Measurements from ENCODE around the gene WDR26.

Gene WDR26

DNA sequence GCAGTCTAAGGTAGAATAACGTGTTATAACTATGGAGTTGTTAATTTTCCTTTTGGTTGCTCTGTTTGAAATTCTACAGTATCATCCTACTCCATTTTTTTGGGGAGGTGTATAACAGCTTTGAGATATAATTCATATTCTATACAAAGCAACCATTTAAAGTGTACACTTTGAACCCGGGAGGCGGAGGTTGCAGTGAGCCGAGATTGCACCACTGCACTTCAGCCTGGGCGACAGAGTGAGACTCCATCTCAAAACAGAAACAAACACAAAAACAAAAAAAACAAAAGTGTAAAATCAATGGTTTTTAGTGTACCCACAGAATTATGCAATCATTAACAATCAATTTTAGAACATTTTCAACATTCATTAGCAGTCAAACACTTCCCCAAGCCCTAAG, 44.1 kb downstream of the WDR26 start:
- POLR2A ChIA-PET: no interaction called here
- CTCF ChIA-PET: no interaction called here
- TF ChIP-seq, protein P1, sequence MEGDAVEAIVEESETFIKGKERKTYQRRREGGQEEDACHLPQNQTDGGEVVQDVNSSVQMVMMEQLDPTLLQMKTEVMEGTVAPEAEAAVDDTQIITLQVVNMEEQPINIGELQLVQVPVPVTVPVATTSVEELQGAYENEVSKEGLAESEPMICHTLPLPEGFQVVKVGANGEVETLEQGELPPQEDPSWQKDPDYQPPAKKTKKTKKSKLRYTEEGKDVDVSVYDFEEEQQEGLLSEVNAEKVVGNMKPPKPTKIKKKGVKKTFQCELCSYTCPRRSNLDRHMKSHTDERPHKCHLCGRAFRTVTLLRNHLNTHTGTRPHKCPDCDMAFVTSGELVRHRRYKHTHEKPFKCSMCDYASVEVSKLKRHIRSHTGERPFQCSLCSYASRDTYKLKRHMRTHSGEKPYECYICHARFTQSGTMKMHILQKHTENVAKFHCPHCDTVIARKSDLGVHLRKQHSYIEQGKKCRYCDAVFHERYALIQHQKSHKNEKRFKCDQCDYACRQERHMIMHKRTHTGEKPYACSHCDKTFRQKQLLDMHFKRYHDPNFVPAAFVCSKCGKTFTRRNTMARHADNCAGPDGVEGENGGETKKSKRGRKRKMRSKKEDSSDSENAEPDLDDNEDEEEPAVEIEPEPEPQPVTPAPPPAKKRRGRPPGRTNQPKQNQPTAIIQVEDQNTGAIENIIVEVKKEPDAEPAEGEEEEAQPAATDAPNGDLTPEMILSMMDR (IDR thresholded peaks at IDR 0.05; ENCODE audit: control extremely low read depth, extremely low read depth, low read depth, missing control alignments): no peak

DNA sequence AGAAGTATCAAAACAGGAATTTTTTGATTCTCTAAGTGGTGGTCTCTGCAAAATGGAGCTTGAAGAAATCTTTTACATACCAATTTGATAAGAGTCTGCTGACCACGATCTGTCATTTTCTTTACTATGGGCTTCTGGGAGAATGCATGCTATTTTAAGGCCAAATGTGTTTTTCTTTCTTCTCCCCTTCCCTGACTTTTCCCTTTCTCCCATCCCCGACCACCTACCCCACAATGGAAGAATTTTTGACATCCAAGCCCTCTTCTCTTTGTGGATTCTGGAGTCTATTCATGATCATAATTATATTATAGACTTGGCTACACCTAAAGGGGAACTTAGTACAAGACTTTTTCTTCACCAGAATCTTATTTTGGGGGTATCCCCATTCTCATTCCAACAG, 46.7 kb downstream of the WDR26 start:
- ChIA-PET CTCF (interaction anchor here (1.4 to 7.2 kb wide), 3 partner anchors 15 to 21 kb away, joined by 3 to 33 read pairs (median 3); no protein-coding TSS in a partner anchor), POLR2A (no interaction called here)
- no peak for DNase-seq (ENCODE audit: extremely low spot score)
- TF ChIP-seq, protein P1 (IDR thresholded peaks at IDR 0.05; ENCODE audit: control extremely low read depth, extremely low read depth, low read depth, missing control alignments): no peak

More for the DNA sequence above, 44.1 kb downstream of the WDR26 start:
- DNase-seq (ENCODE audit: extremely low spot score): no peak

GRCh38 chr1:224387302-224387912, 47.2 kb downstream of the WDR26 start:
- CTCF ChIA-PET: interaction anchor here (7.2 kb wide), 1 partner anchor 14 kb away, joined by 33 read pairs; no protein-coding TSS in a partner anchor

DNA sequence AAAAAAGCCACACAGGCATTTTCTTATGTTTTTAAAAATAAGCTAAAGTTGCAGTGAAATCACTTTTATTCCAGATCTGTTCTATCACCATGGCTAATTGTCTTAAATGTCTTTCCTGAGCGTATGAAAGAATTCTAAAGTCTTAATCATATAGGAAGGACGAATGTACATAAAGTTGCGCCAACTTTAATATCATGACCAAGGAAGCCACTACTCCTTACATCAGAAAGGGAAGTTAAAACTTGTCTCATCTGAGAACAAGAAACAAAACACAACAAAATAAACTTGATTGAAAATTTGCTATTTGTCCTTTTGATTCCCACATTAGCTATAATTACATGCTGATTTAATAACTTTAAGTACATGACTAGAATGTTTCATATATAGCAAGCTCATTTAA, 51.4 kb downstream of the WDR26 start:
- no peak for DNase-seq (ENCODE audit: extremely low spot score)
- TF ChIP-seq, protein P1 (IDR thresholded peaks at IDR 0.05; ENCODE audit: control extremely low read depth, extremely low read depth, low read depth, missing control alignments): no peak
- CTCF ChIA-PET: interaction anchor here (0.7 to 7.2 kb wide), 7 partner anchors 10 to 74 kb away, joined by 3 to 33 read pairs (median 4); no protein-coding TSS in a partner anchor
- POLR2A ChIA-PET: interaction anchor here (0.6 kb wide), 1 partner anchor 12 kb away, joined by 3 read pairs; no protein-coding TSS in a partner anchor

More at GRCh38 chr1:224387302-224387912, 47.2 kb downstream of the WDR26 start:
- no peak for DNase-seq (ENCODE audit: extremely low spot score)
- TF ChIP-seq, protein P1 (IDR thresholded peaks at IDR 0.05; ENCODE audit: control extremely low read depth, extremely low read depth, low read depth, missing control alignments): no peak
- POLR2A ChIA-PET: no interaction called here

DNA sequence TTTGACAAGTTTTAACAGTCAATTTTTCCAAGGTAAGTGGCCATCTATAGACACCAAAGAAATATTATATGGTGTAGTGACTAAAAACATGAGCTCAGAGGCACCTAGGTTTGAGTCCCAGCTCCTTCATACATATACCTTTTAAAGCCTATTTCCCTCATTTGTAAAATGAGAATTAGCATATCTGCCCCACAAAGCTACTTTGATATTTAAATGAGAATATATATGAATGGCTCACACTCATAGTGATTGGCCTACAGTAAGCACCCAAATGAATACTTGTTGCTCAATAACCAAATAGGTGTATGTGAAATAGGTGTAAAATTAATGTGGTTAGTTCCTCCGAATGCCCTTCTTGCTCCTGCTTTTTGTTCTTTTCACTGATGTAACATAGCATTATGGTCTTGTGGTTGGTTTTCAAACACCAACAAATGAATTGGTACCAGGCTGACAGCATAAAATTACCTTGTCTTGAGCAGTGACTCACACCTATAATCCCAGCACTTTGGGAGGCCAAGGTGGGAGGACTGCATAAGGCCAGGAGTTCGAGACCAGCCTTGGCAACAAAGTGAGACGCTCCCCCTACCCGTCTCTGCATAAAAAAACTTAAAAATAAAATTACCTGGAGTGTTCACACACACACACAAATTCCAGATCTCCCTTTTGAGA, 52.6 kb downstream of the WDR26 start:
- ChIA-PET CTCF (interaction anchor here (0.8 to 7.2 kb wide), 5 partner anchors 9 to 22 kb away, joined by 5 to 33 read pairs (median 6); no protein-coding TSS in a partner anchor), POLR2A (no interaction called here)
- DNase-seq (ENCODE audit: extremely low spot score): no peak
- TF ChIP-seq, protein P1 (IDR thresholded peaks at IDR 0.05; ENCODE audit: control extremely low read depth, extremely low read depth, low read depth, missing control alignments): no peak

DNA sequence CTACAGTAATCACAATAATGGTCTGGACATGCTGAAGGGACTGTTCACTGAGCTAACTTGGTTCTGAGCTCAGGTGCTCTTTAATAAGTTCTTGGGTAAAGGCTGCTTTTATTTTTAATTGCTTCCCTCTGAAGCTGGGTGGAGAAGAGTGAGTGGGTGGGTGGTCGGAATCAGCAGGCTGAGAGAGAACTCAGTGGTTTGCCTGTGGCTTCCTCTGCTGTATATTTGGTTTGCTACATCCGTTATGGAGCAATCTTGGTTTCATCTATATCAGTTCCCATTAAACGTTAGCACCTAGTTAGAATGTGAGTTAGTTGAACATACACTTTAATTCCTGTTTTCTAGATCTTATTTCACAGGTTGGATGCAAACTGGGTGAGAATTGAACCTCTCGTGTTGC, 54.6 kb downstream of the WDR26 start:
- CTCF ChIA-PET: interaction anchor here (0.7 to 2.0 kb wide), 5 partner anchors 10 to 22 kb away, joined by 3 to 4 read pairs (median 4); no protein-coding TSS in a partner anchor
- peak; percentile 24 for DNase-seq (ENCODE audit: extremely low spot score)
- TF ChIP-seq, protein P1 (IDR thresholded peaks at IDR 0.05; ENCODE audit: control extremely low read depth, extremely low read depth, low read depth, missing control alignments): no peak

More for the DNA sequence above, 54.6 kb downstream of the WDR26 start:
- POLR2A ChIA-PET: no interaction called here

All from GM10248 (cell line).